ENCODE data around the gene USP3.
"Not testable (repeated sequence)": the region's sequence is repeated elsewhere in the genome, so short reads cannot be mapped to it uniquely, and the experiment has no call there.

USP3 gene

GRCh38 chr15:63517628-63518027 is 13.2 kb downstream of the USP3 start:
- DNase-seq = no peak

- no peak for DNase-seq
These were observed 14.6 kb downstream of the USP3 start for GRCh38 chr15:63519041-63519440.

GRCh38 chr15:63519548-63520178 is 15.3 kb downstream of the USP3 start:
- DNase-seq = no peak

GRCh38 chr15:63520462-63520861 is 16.1 kb downstream of the USP3 start:
- DNase-seq = not testable (repeated sequence)

- DNase-seq = no peak
These were observed 17.8 kb downstream of the USP3 start for GRCh38 chr15:63522225-63522578.

- no peak for DNase-seq
These were observed 19.1 kb downstream of the USP3 start for GRCh38 chr15:63523306-63523990.

GRCh38 chr15:63524316-63525015 is 20.1 kb downstream of the USP3 start:
- DNase-seq = no peak

- no peak for DNase-seq
These were observed 22.0 kb downstream of the USP3 start for GRCh38 chr15:63526401-63526800.

- no peak for DNase-seq
These were observed 23.8 kb downstream of the USP3 start for GRCh38 chr15:63528138-63528659.

- peak; percentile 12 for DNase-seq
These were observed 25.8 kb downstream of the USP3 start for GRCh38 chr15:63530235-63530634.

- no peak for DNase-seq
These were observed 26.4 kb downstream of the USP3 start for GRCh38 chr15:63530752-63531299.

- no peak for DNase-seq
These were observed 27.2 kb downstream of the USP3 start for GRCh38 chr15:63531586-63531985.

- no peak for DNase-seq
These were observed 27.9 kb downstream of the USP3 start for GRCh38 chr15:63532307-63532744.

GRCh38 chr15:63534888-63535287 is 30.5 kb downstream of the USP3 start:
- not testable (repeated sequence) for DNase-seq

GRCh38 chr15:63535689-63536088 is 31.3 kb downstream of the USP3 start:
- DNase-seq = no peak

GRCh38 chr15:63538876-63539275 is 34.5 kb downstream of the USP3 start:
- DNase-seq = no peak

- DNase-seq = no peak
These were observed 35.1 kb downstream of the USP3 start for GRCh38 chr15:63539521-63539920.

- DNase-seq = no peak
These were observed 35.6 kb downstream of the USP3 start for GRCh38 chr15:63539998-63540397.

GRCh38 chr15:63540449-63540848 is 36.1 kb downstream of the USP3 start:
- DNase-seq = no peak

GRCh38 chr15:63544258-63545026 is 40.0 kb downstream of the USP3 start:
- no peak for DNase-seq

GRCh38 chr15:63545520-63545919 is 41.1 kb downstream of the USP3 start:
- no peak for DNase-seq

GRCh38 chr15:63551400-63551799 is 47.0 kb downstream of the USP3 start:
- DNase-seq = no peak

GRCh38 chr15:63553388-63553791 is 49.0 kb downstream of the USP3 start:
- DNase-seq = no peak
